ENCODE results near the gene COLEC12.

COLEC12 gene

GRCh38 chr18:354471-354870 is 146.0 kb downstream of the COLEC12 start:
- DNase-seq = no peak

GRCh38 chr18:354003-354402 is 146.5 kb downstream of the COLEC12 start:
- no peak for DNase-seq

- no peak for DNase-seq
Observed at GRCh38 chr18:352438-352837, 148.1 kb downstream of the COLEC12 start.

GRCh38 chr18:350953-351572 is 149.4 kb downstream of the COLEC12 start:
- DNase-seq = no peak

GRCh38 chr18:346600-346999 is 153.9 kb downstream of the COLEC12 start:
- DNase-seq = no peak

- no peak for DNase-seq
Observed at GRCh38 chr18:341102-341501, 159.4 kb downstream of the COLEC12 start.

- no peak for DNase-seq
Observed at GRCh38 chr18:340044-340443, 160.5 kb downstream of the COLEC12 start.

GRCh38 chr18:339200-339599 is 161.3 kb downstream of the COLEC12 start:
- DNase-seq = no peak

- DNase-seq = no peak
Observed at GRCh38 chr18:336713-337112, 163.8 kb downstream of the COLEC12 start.

GRCh38 chr18:335733-336132 is 164.8 kb downstream of the COLEC12 start:
- no peak for DNase-seq

- no peak for DNase-seq
Observed at GRCh38 chr18:334575-335132, 165.8 kb downstream of the COLEC12 start.

GRCh38 chr18:332721-333510 is 167.6 kb downstream of the COLEC12 start:
- no peak for DNase-seq

GRCh38 chr18:332007-332406 is 168.5 kb downstream of the COLEC12 start:
- no peak for DNase-seq

GRCh38 chr18:331221-331821 is 169.2 kb downstream of the COLEC12 start:
- no peak for DNase-seq

GRCh38 chr18:328928-329327 is 171.6 kb downstream of the COLEC12 start:
- no peak for DNase-seq

GRCh38 chr18:326846-327245 is 173.7 kb downstream of the COLEC12 start:
- DNase-seq = no peak

- DNase-seq = no peak
Observed at GRCh38 chr18:323253-323622, 177.3 kb downstream of the COLEC12 start.

GRCh38 chr18:321865-322467 is 178.5 kb downstream of the COLEC12 start:
- no peak for DNase-seq

GRCh38 chr18:320155-320554 is 180.3 kb downstream of the COLEC12 start:
- DNase-seq = no peak

GRCh38 chr18:319720-320119 is 180.8 kb downstream of the COLEC12 start:
- no peak for DNase-seq

- DNase-seq = no peak
Observed at GRCh38 chr18:318791-319291, 181.7 kb downstream of the COLEC12 start.

- no peak for DNase-seq
Observed at GRCh38 chr18:317618-318017, 182.9 kb downstream of the COLEC12 start.

- no peak for DNase-seq
Observed at GRCh38 chr18:316393-316792, 184.1 kb downstream of the COLEC12 start.

Measured in NCI-H1092 treated with DMSO at 0.1 percent for 48 hours (cell line).